MM.1S (cell line): Measurements from ENCODE around the gene ZAP70.

Experiments
- DNase-seq: peaks from one replicate; pipeline ENCODE4 v3.0.0-alpha.2; 2015
- H2AFZ ChIP-seq: fragments of 300-600 bp; sonication (generic); 2 replicates; pipeline ENCODE4 v1.6.0; 2016; ENCODE audit warnings: antibody characterized with exemption, low read length
- H3F3A ChIP-seq: fragments of 300-600 bp; sonication (generic); 2 replicates; pipeline ENCODE4 v1.6.1; 2016; ENCODE audit warnings: mild to moderate bottlenecking, antibody characterized with exemption, low read length, moderate library complexity, mixed read lengths; ENCODE audit not compliant: insufficient read depth
- H3K27ac ChIP-seq: fragments of 300-600 bp; sonication (generic); 2 replicates; pipeline ENCODE4 v1.5.1; 2016; ENCODE audit warnings: mild to moderate bottlenecking, low read length
- H3K27me3 ChIP-seq: fragments of 300-600 bp; sonication (generic); replicated peaks from 2 replicates; pipeline ENCODE4 v1.6.0; 2016; ENCODE audit warnings: low read length; ENCODE audit not compliant: insufficient read depth
- H3K36me3 ChIP-seq: fragments of 300-600 bp; sonication (generic); replicated peaks from 2 replicates; pipeline ENCODE4 v1.6.1; 2016; ENCODE audit warnings: mild to moderate bottlenecking, low read length, mixed read lengths; ENCODE audit not compliant: insufficient read depth
- H3K4me1 ChIP-seq: fragments of 300-600 bp; sonication (generic); 2 replicates; pipeline ENCODE4 v1.6.1; 2016; ENCODE audit warnings: low read length, mixed read lengths
- H3K4me2 ChIP-seq: fragments of 300-600 bp; sonication (generic); 2 replicates; pipeline ENCODE4 v1.6.0; 2016; ENCODE audit warnings: low read depth, low read length
- H3K4me3 ChIP-seq: fragments of 300-600 bp; sonication (generic); 2 replicates; pipeline ENCODE4 v1.5.1; 2016; ENCODE audit warnings: low read length, mixed read lengths
- H3K79me2 ChIP-seq: fragments of 300-600 bp; sonication (generic); 2 replicates; pipeline ENCODE4 v1.6.1; 2016; ENCODE audit warnings: mixed run types, low read length, mixed read lengths
- H3K9ac ChIP-seq: fragments of 300-600 bp; sonication (generic); 2 replicates; pipeline ENCODE4 v1.6.1; 2016; ENCODE audit warnings: low read length, mixed read lengths
- H3K9me2 ChIP-seq: fragments of 300-600 bp; sonication (generic); replicated peaks from 2 replicates; pipeline ENCODE4 v1.6.1; 2016; ENCODE audit warnings: mild to moderate bottlenecking, low read length, mixed read lengths; ENCODE audit not compliant: insufficient read depth
- H3K9me3 ChIP-seq: fragments of 300-600 bp; sonication (generic); replicated peaks from 2 replicates; pipeline ENCODE4 v1.6.1; 2016; ENCODE audit warnings: mild to moderate bottlenecking, low read length, mixed read lengths; ENCODE audit not compliant: insufficient read depth
- H4K20me1 ChIP-seq: fragments of 300-600 bp; sonication (generic); 2 replicates; pipeline ENCODE4 v1.6.1; 2016; ENCODE audit warnings: mild to moderate bottlenecking, low read length, moderate library complexity, mixed read lengths; ENCODE audit not compliant: insufficient read depth
- EZH2 ChIP-seq: fragments of 300-600 bp; sonication (generic); optimal IDR thresholded peaks from 2 replicates; pipeline ENCODE3; 2017; ENCODE audit warnings: low read depth, mild to moderate bottlenecking, antibody characterized with exemption, low read length, mixed read lengths
- EZH2phosphoT487 ChIP-seq: fragments of 300-600 bp; sonication (generic); IDR thresholded peaks from 2 replicates; pipeline ENCODE4 v1.6.1; 2018; ENCODE audit warnings: antibody characterized with exemption, low read length
- TF ChIP-seq, protein P1 (sequence below): fragments of 300-600 bp; sonication (generic); IDR thresholded peaks from 2 replicates; pipeline ENCODE4 v1.5.1; 2016; ENCODE audit warnings: antibody characterized with exemption, low read length, mixed read lengths

The ZAP70 gene

DNA sequence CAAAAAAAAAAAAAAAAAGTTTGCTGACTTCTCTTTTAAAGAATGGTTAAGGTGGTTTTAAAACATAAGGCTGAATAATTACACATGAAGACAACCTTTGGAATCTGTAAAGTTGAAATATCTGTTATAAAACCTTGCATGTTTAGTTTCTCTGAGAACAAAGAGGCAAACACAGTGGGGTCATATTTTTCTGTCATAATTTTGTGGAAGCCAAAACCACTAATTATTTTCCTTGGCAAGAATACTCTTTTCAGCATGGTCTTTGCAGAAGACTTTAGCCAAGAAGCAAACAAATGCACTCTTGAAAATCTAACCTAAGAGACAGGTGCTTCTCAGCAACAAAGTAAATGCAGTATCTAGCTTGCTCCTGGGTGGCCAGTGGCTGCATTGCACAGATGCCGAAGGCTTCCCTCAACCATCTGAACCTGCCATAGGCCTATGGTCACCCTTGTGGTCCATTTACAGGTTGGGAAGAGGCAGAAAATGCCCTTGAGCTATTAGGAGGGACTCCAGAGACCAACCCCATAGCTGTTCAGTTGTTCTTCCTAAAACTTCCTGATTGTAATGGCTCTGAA, 44.8 kb downstream of the ZAP70 start:
- H3F3A ChIP-seq, result no peaks in the 10 kb centered on the region
- H3K9me2 ChIP-seq, result no peaks in the 10 kb centered on the region
- H4K20me1 ChIP-seq, result no peaks in the 10 kb centered on the region
- DNase-seq, result no peak
- no peak overlapping the region for H3K9ac ChIP-seq
- H3K4me3 ChIP-seq, result no peak overlapping the region
- H2AFZ ChIP-seq, result no peak overlapping the region
- no peaks in the 10 kb centered on the region for H3K79me2 ChIP-seq
- no peak overlapping the region for H3K27ac ChIP-seq
- no peaks in the 10 kb centered on the region; the same call in 1 of the 2 replicates for H3K36me3 ChIP-seq
- TF ChIP-seq, protein P1, sequence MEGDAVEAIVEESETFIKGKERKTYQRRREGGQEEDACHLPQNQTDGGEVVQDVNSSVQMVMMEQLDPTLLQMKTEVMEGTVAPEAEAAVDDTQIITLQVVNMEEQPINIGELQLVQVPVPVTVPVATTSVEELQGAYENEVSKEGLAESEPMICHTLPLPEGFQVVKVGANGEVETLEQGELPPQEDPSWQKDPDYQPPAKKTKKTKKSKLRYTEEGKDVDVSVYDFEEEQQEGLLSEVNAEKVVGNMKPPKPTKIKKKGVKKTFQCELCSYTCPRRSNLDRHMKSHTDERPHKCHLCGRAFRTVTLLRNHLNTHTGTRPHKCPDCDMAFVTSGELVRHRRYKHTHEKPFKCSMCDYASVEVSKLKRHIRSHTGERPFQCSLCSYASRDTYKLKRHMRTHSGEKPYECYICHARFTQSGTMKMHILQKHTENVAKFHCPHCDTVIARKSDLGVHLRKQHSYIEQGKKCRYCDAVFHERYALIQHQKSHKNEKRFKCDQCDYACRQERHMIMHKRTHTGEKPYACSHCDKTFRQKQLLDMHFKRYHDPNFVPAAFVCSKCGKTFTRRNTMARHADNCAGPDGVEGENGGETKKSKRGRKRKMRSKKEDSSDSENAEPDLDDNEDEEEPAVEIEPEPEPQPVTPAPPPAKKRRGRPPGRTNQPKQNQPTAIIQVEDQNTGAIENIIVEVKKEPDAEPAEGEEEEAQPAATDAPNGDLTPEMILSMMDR, result no peak
- no peak for TF ChIP-seq EZH2phosphoT487
- TF ChIP-seq EZH2, result no peak
- H3K27me3 ChIP-seq, result no peaks in the 10 kb centered on the region
- H3K4me2 ChIP-seq, result no peak overlapping the region
- H3K9me3 ChIP-seq, result no peaks in the 10 kb centered on the region
- H3K4me1 ChIP-seq, result no peaks in the 10 kb centered on the region

DNA sequence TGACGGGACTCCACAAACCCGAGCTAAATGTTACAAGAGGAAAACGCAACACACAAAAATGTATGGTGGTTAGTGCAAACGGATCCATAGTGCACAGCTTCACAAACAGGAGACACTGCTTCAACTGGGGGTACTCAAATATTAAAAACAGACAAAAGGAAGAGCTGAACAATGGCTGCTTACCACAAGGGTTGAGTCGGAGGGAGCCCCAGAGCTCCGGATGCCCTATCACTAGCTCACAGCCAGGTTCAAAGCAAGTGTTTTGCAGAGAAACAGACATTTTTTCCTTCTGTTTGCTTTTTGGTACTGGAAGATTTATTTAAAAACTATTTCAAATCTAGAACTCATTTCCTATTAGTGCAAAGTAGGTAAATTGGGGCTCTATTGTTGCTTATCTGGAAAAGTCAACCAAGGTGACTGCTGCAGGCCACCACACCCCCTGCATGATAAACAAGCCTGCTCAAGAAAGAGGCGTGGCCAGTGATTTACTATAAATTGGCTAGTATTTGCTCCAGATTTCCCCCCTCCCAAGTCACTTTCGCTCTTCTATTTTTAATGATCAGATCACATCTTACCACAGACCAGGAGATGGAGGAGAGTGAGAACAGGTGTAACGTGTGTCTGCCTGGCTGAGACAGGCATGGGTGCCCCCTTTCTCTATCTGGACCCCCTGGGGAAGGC, 46.5 kb downstream of the ZAP70 start:
- no peaks in the 10 kb centered on the region; the same call in 1 of the 2 replicates for H3K36me3 ChIP-seq
- H3K9me3 ChIP-seq, result no peaks in the 10 kb centered on the region
- no peaks in the 10 kb centered on the region for H3K27me3 ChIP-seq
- H3K4me3 ChIP-seq, result no peak overlapping the region
- H2AFZ ChIP-seq, result no peak overlapping the region
- no peak overlapping the region for H3K4me2 ChIP-seq
- H3K9me2 ChIP-seq, result no peaks in the 10 kb centered on the region
- no peaks in the 10 kb centered on the region for H3K79me2 ChIP-seq
- H3K4me1 ChIP-seq, result no peaks in the 10 kb centered on the region
- no peaks in the 10 kb centered on the region for H3F3A ChIP-seq
- no peak overlapping the region for H3K9ac ChIP-seq
- no peaks in the 10 kb centered on the region for H4K20me1 ChIP-seq
- TF ChIP-seq, protein P1, result no peak
- TF ChIP-seq EZH2phosphoT487 (no peak), EZH2 (no peak)
- H3K27ac ChIP-seq, result no peak overlapping the region
- no peak for DNase-seq

DNA sequence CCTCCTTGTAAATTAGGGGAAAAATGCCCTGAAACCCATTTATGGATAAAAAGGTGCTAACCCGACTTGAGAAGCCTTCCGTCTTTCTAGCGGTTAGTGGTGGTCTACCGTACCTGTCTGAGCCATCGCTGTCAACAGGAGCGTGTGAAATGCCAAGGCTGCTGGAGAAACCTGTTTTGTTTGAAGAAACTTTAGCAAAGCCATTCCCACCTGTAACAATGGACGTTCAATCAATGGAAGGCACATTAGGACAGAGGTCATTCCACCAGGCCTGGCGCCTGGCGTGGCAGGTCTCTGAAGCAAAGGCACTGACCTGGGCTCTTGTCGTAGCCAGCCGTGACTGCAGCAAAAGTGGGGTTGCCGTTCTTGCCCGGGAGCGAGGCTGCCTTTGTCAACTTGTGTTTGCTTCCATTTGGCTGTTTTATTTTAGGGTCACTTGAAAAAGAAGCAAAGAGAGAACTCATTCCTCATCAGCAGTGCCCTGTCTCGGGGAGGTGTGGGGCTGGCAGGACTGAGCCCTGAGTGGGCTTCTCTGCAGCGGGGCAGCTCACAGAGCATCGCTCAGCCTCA, 47.2 kb downstream of the ZAP70 start:
- DNase-seq, result no peak
- no peaks in the 10 kb centered on the region for H3K79me2 ChIP-seq
- no peak overlapping the region for H3K27ac ChIP-seq
- H3K36me3 ChIP-seq, result no peaks in the 10 kb centered on the region; the same call in 1 of the 2 replicates
- H3F3A ChIP-seq, result no peaks in the 10 kb centered on the region
- H3K9ac ChIP-seq, result no peak overlapping the region
- H3K4me2 ChIP-seq, result no peak overlapping the region
- no peak overlapping the region for H2AFZ ChIP-seq
- no peaks in the 10 kb centered on the region for H3K27me3 ChIP-seq
- no peaks in the 10 kb centered on the region for H3K4me1 ChIP-seq
- no peaks in the 10 kb centered on the region for H3K9me2 ChIP-seq
- H3K9me3 ChIP-seq, result no peaks in the 10 kb centered on the region
- no peak for TF ChIP-seq EZH2
- TF ChIP-seq, protein P1, result no peak
- no peak for TF ChIP-seq EZH2phosphoT487
- H4K20me1 ChIP-seq, result no peaks in the 10 kb centered on the region
- no peak overlapping the region for H3K4me3 ChIP-seq
